ENCODE measurements around the gene CPNE9.
A peak's percentile ranks its signal among the peaks of the same experiment; 100 is the strongest.

Gene CPNE9

DNA sequence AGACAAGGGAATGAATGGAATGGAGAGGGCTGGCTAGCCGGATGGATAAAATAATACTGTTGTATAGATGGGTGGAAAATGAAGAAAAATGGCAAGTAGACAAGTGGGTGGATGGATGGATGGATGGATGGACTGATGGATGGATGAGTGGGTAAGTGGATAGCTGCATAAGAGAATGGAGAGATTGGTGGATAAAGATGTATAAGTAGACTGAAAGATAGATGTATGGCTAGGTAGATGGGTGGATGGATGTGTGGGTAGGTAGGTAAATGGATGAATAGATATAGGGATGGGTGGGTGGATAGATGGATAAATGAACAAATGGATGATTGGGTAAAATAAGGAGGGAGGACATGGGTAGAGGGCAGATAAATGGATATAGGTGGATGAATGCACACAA is 13.9 kb downstream of the CPNE9 start:
- in situ Hi-C loops (cut with MboI; ENCODE audit: low sequenced_read_pairs, unreplicated experiment), result no loop called here
- TF ChIP-seq, protein P1, sequence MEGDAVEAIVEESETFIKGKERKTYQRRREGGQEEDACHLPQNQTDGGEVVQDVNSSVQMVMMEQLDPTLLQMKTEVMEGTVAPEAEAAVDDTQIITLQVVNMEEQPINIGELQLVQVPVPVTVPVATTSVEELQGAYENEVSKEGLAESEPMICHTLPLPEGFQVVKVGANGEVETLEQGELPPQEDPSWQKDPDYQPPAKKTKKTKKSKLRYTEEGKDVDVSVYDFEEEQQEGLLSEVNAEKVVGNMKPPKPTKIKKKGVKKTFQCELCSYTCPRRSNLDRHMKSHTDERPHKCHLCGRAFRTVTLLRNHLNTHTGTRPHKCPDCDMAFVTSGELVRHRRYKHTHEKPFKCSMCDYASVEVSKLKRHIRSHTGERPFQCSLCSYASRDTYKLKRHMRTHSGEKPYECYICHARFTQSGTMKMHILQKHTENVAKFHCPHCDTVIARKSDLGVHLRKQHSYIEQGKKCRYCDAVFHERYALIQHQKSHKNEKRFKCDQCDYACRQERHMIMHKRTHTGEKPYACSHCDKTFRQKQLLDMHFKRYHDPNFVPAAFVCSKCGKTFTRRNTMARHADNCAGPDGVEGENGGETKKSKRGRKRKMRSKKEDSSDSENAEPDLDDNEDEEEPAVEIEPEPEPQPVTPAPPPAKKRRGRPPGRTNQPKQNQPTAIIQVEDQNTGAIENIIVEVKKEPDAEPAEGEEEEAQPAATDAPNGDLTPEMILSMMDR (IDR thresholded peaks at IDR 0.05; ENCODE audit: borderline replicate concordance, control extremely low read depth, extremely low read depth, insufficient read depth, missing control alignments), result no peak
- no peak for DNase-seq (ENCODE audit: low spot score)

DNA sequence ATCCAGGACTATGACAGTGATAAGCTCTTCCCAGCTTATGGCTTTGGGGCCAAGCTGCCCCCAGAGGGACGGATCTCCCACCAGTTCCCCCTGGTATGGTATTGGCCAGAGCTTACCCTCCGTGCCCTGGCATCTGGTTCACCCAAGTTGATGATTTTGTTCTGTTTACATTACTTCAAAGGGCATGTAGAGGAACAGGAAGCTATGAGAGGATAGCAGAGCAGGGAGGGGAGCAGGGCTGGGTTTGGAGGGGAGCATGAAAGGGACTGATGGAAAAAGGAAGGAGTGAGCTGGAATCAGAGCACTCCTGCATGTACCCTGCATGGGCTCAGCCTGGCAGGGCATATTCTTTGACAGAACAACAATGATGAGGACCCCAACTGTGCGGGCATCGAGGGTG is 14.5 kb downstream of the CPNE9 start:
- TF ChIP-seq, protein P1 (IDR thresholded peaks at IDR 0.05; ENCODE audit: borderline replicate concordance, control extremely low read depth, extremely low read depth, insufficient read depth, missing control alignments), result no peak
- no peak for DNase-seq (ENCODE audit: low spot score)
- in situ Hi-C loops (cut with MboI; ENCODE audit: low sequenced_read_pairs, unreplicated experiment), result no loop called here

DNA sequence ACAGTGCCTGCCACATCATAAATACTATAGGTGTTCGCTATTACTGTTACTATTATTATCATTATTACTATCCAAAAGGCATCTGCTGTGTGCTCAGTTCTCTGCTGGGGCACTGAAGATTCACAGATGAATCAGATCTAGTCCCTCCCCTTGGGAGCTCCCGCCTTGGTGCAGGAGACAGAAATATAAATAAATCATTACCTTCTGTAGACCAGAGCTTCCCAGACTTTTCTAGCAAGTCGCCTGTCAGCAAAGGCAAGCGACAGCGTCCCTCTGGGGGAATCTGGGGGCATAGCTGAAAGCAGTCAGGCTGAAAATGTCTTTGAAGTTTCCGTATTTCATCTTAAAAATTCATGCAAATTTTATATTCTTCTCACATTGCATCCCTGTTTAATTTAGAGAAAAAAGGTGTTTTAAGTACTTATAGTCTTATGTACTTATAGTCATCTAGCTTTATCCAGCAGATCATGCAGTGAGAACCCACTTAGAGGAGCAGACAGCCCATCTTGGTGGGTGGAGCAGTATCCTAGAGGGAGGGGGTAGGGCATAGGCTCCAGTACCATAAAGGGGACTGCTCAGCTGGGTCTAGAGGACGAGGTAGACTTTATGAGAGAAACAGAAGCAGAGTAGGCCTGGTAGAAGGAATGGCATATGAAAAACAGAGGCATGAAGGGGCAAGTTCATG is 17.5 kb downstream of the CPNE9 start:
- in situ Hi-C loops (cut with MboI; ENCODE audit: low sequenced_read_pairs, unreplicated experiment), result no loop called here
- TF ChIP-seq, protein P1 (IDR thresholded peaks at IDR 0.05; ENCODE audit: borderline replicate concordance, control extremely low read depth, extremely low read depth, insufficient read depth, missing control alignments), result no peak
- no peak for DNase-seq (ENCODE audit: low spot score)

DNA sequence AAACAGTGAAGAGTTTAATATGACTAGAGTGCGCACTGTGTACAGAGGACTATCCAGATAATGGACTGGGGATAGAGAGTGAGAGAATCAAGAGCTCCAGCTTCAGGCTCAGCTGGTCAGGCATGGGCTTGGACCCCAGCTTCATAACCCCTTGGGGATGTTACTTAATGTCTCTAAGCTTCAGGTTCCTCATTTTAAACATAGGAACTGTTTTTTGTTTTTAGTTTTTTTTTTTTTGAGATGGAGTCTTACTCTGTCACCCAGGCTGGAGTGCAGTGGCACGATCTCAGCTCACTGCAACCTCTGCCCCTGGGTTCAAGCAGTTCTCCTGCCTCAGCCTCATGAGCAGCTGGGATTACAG is 18.0 kb downstream of the CPNE9 start:
- in situ Hi-C loops (cut with MboI; ENCODE audit: low sequenced_read_pairs, unreplicated experiment), result no loop called here
- DNase-seq (ENCODE audit: low spot score), result no peak
- TF ChIP-seq, protein P1 (IDR thresholded peaks at IDR 0.05; ENCODE audit: borderline replicate concordance, control extremely low read depth, extremely low read depth, insufficient read depth, missing control alignments), result no peak

DNA sequence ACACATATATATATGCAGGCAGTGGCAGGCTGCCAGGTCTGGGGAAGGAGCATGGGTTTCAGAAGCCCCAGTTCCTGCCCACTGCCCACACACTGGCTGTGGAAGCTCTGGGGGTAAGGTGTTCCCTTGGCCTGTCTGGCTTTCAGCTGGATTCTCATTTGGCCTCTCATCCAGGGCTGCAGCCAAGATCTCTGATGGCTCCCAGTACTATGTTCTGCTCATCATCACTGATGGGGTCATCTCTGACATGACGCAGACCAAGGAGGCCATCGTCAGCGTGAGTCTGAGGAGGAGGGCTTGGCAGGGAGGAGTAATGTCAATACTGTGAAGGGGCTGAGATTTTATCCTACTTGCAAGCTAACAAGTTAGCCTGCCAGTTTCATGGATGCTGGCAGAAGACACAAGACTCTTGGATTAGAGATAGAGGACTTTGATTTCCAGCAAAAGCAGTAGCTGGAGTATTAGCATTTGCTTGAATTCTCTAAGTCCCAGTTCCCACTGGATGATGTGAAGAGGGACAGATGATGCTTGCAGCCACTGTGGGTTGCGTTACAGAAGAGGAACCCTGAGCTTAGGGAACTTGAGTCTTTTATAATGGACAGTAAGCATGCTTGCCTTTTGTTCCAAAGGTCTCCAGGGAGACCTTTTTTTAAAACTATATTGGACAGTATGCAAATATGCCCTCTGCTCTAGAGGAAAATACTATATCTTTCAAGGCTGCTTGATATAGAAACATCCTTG is 22.3 kb downstream of the CPNE9 start:
- in situ Hi-C loops (cut with MboI; ENCODE audit: low sequenced_read_pairs, unreplicated experiment), result no loop called here
- no peak for DNase-seq (ENCODE audit: low spot score)
- TF ChIP-seq, protein P1 (IDR thresholded peaks at IDR 0.05; ENCODE audit: borderline replicate concordance, control extremely low read depth, extremely low read depth, insufficient read depth, missing control alignments), result no peak

DNA sequence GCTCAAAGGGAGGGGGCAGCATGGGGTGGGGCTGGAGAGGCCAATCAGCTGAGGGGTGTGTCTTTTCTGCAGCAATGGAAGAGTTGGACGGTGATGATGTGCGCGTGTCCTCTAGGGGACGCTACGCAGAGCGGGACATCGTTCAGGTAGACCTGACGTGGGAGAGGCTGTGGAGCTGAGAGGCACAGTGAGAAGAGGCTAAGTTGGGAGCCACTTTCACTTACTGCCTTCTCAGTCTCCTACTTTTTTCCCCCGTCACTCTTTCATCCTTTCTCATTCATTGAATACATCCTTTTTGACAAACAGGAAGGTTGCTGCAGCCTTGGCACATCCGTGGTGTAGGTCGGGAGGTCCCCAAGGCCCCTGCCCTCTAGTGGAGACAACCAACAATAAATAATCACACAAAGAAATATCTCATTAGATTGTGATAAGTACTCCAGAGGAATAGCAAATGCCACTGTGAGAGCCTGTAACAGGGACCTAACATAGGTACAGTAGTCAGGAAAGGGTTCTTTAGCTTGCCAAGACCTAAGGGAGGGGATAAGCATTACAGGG is 23.5 kb downstream of the CPNE9 start:
- peak; percentile 56 for DNase-seq (ENCODE audit: low spot score)
- TF ChIP-seq, protein P1 (IDR thresholded peaks at IDR 0.05; ENCODE audit: borderline replicate concordance, control extremely low read depth, extremely low read depth, insufficient read depth, missing control alignments), result peak; percentile 17
- in situ Hi-C loops (cut with MboI; ENCODE audit: low sequenced_read_pairs, unreplicated experiment), result no loop called here

Measured in GM13976 (cell line).